HG02763 (cell line): ENCODE measurements around the gene KIAA1614.

Experiments
- ATAC-seq: cut with Tn5 transposase; IDR thresholded peaks from one replicate; pipeline ENCODE4 v1.9.1; 2021; ENCODE audit warnings: mild to moderate bottlenecking, moderate library complexity; ENCODE audit not compliant: unreplicated experiment

KIAA1614 gene

GRCh38 chr1:180981596-180982387 lies 69.1 kb downstream of the KIAA1614 start:
- ATAC-seq, result peak; percentile 81

GRCh38 chr1:180982422-180982821 lies 69.7 kb downstream of the KIAA1614 start:
- ATAC-seq, result no peak

- ATAC-seq, result no peak
Observed at GRCh38 chr1:180988253-180988752, 75.6 kb downstream of the KIAA1614 start.

- ATAC-seq, result no peak
Observed at GRCh38 chr1:180994262-180994661, 81.6 kb downstream of the KIAA1614 start.

GRCh38 chr1:180997843-180998504 lies 85.3 kb downstream of the KIAA1614 start:
- no peak for ATAC-seq
